Vagina (tissue), 2 donors: ENCODE measurements around the gene PLSCR2.

ENCODE experiments used
- CTCF ChIP-seq, 3 experiments: fragments of 450-650 bp in 2 of 3; fragments of 200-600 bp in 1 of 3; sonication (generic) in 1 of 3; IDR thresholded peaks; one replicate each; pipeline ENCODE4 v1.5.1; 2017 to 2019; ENCODE audit warnings: antibody characterized with exemption in 3 of 3, mild to moderate bottlenecking in 2 of 3, moderate library complexity in 2 of 3
- POLR2A ChIP-seq, 2 donors: fragments of 450-650 bp; IDR thresholded peaks; one replicate each; pipeline ENCODE4 v1.6.1; 2017; ENCODE audit warnings: antibody characterized with exemption in 2 of 2, mild to moderate bottlenecking in 2 of 2, moderate library complexity in 2 of 2
- POLR2AphosphoS5 ChIP-seq, 2 donors: sonication (generic); formaldehyde crosslinking; IDR thresholded peaks; one replicate each; pipeline ENCODE4 v1.9.0; 2017; ENCODE audit warnings: antibody characterized with exemption in 2 of 2, mild to moderate bottlenecking in 2 of 2, low read depth in 1 of 2; ENCODE audit not compliant: insufficient read depth in 1 of 2

GRCh38 chr3:146466604-146467003 lies 2.8 kb downstream of the PLSCR2 start:
- TF ChIP-seq CTCF (IDR thresholded peaks at IDR 0.05): no peak
- TF ChIP-seq POLR2A (IDR thresholded peaks at IDR 0.05): no peak
- TF ChIP-seq POLR2AphosphoS5 (IDR thresholded peaks at IDR 0.05; ENCODE audit: insufficient read depth in 1 of 2, low read depth in 1 of 2): no peak
